ENCODE data around the gene TTLL8.

GRCh38 chr22:50040717-50041116, 17.4 kb downstream of the TTLL8 start:
- TF ChIP-seq CTCF (IDR thresholded peaks at IDR 0.05; ENCODE audit: low read length): no peak
- no peak for TF ChIP-seq EZH2 (optimal IDR thresholded peaks at IDR 0.05; ENCODE audit: low read depth, low read length)
- no peak for TF ChIP-seq EZH2phosphoT487 (IDR thresholded peaks at IDR 0.05; ENCODE audit: low read length)
